GM21515 (cell line): Measurements from ENCODE around the gene PBLD.

Experiments
- ATAC-seq: cut with Tn5 transposase; IDR thresholded peaks from one replicate; pipeline ENCODE4 v1.9.1; 2021; ENCODE audit not compliant: unreplicated experiment

The PBLD gene

GRCh38 chr10:68239069-68239468, 93.7 kb downstream of the PBLD start:
- no peak for ATAC-seq

- no peak for ATAC-seq
Observed at GRCh38 chr10:68238371-68238770, 94.4 kb downstream of the PBLD start.

GRCh38 chr10:68237173-68237572, 95.6 kb downstream of the PBLD start:
- no peak for ATAC-seq

GRCh38 chr10:68235581-68235980, 97.1 kb downstream of the PBLD start:
- no peak for ATAC-seq

GRCh38 chr10:68235111-68235510, 97.6 kb downstream of the PBLD start:
- no peak for ATAC-seq

- no peak for ATAC-seq
Observed at GRCh38 chr10:68233046-68233445, 99.7 kb downstream of the PBLD start.
